Omental fat pad (tissue), 4 donors: ENCODE data around the gene ISLR2. TPM values are rescaled to one million over a fixed set of nuclear protein-coding genes. Genes with fewer than 3 reads are reported as not detected.
A peak's percentile ranks its signal among the peaks of the same experiment; 100 is the strongest.
"Not testable (repeated sequence)": the region's sequence is repeated elsewhere in the genome, so short reads cannot be mapped to it uniquely, and the experiment has no call there.

ENCODE experiments used
- ATAC-seq: fragments of 150-250 bp; one replicate; pipeline ENCODE4 v1.9.1; 2016; ENCODE audit warnings: mild to moderate bottlenecking, moderate library complexity; ENCODE audit not compliant: low FRiP score
- DNase-seq: peaks from one replicate; pipeline ENCODE4 v3.0.0-alpha.2; 2019; ENCODE audit warnings: low spot score
- total RNA-seq, 4 donors: library from RNA; depleted of rRNA; stranded (reverse); fragments of >200 nt; gene quantifications; one replicate each; pipeline ENCODE4 v1.1.0, GENCODE V29; 2016
- TF ChIP-seq, protein P1 (sequence below), 3 donors: fragments of 450-650 bp; IDR thresholded peaks; one replicate each; pipeline ENCODE4 v1.5.1; 2016 to 2017; ENCODE audit warnings: antibody characterized with exemption in 3 of 3, mild to moderate bottlenecking in 3 of 3, moderate library complexity in 2 of 3

ISLR2 gene, protein sequence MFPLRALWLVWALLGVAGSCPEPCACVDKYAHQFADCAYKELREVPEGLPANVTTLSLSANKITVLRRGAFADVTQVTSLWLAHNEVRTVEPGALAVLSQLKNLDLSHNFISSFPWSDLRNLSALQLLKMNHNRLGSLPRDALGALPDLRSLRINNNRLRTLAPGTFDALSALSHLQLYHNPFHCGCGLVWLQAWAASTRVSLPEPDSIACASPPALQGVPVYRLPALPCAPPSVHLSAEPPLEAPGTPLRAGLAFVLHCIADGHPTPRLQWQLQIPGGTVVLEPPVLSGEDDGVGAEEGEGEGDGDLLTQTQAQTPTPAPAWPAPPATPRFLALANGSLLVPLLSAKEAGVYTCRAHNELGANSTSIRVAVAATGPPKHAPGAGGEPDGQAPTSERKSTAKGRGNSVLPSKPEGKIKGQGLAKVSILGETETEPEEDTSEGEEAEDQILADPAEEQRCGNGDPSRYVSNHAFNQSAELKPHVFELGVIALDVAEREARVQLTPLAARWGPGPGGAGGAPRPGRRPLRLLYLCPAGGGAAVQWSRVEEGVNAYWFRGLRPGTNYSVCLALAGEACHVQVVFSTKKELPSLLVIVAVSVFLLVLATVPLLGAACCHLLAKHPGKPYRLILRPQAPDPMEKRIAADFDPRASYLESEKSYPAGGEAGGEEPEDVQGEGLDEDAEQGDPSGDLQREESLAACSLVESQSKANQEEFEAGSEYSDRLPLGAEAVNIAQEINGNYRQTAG
- total RNA-seq: 1 to 10 TPM in 2 of 4 donors, under 1 TPM in 1, not detected in 1; 0.69 to 4.7 (median 1.1) TPM

DNA sequence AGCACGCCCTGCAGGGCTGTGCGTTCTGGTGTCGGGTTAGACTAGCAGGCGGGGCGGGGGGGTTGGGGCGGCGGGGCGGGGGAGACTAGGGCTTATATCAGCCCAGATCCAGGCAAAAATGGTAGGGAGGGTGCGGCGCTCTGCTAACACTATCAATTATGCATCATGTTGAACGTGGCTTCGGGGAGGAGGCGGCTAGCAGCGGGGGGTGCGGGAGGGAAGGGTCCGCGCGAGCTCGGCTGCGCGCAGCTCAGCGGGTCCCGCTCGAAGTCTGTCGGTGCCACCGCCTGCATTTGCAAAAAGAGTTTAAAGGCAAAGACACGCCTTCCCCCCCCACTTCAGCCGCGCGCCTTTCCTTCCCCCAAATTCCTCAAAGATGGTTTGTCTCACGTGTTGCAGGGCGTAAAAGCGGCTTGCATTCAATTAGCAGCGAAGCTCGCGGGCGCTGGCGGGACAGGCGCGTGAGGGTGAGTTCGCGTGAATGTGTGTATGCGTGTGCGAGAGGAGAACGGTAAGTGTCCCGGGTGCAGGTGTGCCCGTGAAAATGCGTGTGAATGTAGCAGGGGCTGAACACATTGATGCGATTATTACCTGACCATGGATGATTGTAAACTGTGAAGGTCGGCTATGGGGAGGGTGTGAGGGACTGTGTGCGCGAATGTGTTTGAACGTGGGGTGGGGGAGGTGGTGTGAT, at the start of gene ISLR2:
TSS of gene ISLR2 (plus strand) at position 432 of the 694 bp plus-strand sequence. CDS start 2,169 bp downstream, outside the sequence.
- DNase-seq (no peak), ATAC-seq (no peak)
- TF ChIP-seq, protein P1, sequence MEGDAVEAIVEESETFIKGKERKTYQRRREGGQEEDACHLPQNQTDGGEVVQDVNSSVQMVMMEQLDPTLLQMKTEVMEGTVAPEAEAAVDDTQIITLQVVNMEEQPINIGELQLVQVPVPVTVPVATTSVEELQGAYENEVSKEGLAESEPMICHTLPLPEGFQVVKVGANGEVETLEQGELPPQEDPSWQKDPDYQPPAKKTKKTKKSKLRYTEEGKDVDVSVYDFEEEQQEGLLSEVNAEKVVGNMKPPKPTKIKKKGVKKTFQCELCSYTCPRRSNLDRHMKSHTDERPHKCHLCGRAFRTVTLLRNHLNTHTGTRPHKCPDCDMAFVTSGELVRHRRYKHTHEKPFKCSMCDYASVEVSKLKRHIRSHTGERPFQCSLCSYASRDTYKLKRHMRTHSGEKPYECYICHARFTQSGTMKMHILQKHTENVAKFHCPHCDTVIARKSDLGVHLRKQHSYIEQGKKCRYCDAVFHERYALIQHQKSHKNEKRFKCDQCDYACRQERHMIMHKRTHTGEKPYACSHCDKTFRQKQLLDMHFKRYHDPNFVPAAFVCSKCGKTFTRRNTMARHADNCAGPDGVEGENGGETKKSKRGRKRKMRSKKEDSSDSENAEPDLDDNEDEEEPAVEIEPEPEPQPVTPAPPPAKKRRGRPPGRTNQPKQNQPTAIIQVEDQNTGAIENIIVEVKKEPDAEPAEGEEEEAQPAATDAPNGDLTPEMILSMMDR (IDR thresholded peaks at IDR 0.05): no peak

DNA sequence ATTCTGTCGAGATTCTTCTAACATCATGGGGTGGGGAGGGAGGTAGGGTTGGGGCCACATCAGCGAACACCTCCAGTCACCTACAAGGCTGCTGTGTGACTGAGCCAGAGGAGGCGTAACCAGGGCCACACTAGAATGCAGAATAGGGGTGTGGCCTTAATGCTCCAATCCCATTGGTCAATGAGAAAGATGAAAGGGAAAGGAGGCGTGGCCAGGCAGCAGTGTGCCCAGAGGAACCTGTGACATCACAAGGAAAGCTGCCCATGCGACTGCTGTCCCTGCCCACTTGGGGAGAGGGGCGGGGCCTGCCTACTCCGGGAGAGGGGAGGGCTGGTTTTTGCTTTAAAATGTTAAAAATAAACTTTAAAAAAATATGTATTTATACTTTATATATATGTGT, 47.9 kb upstream of the ISLR2 start, which contains the start of gene GOLGA6A:
TSS of gene GOLGA6A (minus strand) at position 101 of the 400 bp plus-strand sequence. CDS start at position 60, 41 bp downstream.
- DNase-seq, ATAC-seq: not testable (repeated sequence)

DNA sequence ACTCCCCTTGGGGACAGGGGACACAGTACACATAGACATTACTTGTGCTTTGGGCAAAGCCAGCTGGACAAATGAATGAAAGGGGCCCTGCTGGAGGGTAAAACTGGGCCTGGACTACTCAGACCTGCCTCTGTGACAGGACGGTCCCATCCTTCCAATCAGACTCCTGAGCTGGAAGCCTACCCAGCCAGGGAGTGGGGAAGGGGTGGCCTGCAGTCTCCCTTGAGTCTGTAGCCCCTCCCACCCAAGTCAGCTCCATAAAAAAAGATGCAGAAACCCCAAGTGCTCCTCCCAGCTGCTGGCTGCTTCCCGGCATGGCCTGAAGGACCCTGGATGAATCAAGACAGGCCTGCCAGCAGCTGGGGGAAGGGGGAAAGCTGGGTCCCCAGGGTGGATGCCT, 35.8 kb upstream of the ISLR2 start:
- ATAC-seq, DNase-seq: not testable (repeated sequence)

DNA sequence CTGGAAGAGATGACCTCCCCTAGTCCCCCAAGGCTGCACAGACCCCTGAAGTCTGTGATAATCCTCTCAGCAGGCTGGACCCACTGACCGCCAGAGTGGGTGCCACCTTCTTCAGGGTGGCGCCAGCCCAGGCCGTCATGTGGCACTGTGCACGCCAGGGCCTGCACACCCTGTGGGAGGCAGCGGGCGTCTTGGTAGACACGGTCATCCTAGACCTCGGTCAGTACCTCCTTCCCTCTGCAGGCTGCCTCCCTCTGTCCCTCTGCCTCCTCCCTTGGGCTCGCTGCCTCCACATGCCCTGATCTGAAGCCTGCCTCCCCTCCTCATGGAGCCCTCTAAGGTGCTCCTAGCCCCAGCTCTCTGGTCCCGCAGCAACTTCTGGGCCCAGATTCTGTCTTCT, 34.8 kb upstream of the ISLR2 start:
- not testable (repeated sequence) for ATAC-seq

DNA sequence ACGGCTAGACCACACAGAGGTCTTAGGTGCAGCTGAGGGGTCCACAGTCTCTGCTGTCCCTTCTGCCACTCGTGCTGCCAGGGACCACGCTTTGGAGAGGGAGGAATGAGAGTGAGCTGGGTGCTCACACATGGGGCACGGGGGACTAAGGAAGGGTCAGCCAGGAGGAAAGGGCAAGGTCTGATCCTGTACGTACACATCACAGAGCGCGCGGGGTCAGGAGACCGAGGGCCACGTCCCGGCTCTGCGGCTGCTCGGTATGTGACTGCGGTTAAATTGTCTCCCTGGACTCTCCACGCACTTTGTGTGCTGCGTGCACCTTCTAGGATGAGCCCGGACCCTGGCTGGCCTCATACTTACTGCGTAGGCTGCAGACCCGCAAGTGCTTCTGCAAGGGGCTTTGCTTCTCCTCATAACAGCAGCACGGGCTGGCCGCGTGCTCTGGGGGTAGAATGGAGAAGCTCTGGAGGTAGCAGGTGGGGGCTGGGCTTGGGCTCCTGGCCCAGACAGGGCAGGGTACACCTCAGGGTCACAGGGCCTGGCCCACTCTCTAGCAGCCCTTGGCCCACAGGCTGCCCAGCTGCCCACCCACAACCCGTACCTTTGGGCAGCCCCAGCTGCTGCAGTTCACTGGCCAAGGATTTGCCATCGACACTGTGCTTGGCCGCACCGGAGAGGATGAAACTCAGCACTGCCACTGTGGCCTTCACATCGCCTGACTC, 33.5 kb upstream of the ISLR2 start:
- ATAC-seq, DNase-seq: not testable (repeated sequence)

More for the DNA sequence above, 34.8 kb upstream of the ISLR2 start:
- DNase-seq: not testable (repeated sequence)

DNA sequence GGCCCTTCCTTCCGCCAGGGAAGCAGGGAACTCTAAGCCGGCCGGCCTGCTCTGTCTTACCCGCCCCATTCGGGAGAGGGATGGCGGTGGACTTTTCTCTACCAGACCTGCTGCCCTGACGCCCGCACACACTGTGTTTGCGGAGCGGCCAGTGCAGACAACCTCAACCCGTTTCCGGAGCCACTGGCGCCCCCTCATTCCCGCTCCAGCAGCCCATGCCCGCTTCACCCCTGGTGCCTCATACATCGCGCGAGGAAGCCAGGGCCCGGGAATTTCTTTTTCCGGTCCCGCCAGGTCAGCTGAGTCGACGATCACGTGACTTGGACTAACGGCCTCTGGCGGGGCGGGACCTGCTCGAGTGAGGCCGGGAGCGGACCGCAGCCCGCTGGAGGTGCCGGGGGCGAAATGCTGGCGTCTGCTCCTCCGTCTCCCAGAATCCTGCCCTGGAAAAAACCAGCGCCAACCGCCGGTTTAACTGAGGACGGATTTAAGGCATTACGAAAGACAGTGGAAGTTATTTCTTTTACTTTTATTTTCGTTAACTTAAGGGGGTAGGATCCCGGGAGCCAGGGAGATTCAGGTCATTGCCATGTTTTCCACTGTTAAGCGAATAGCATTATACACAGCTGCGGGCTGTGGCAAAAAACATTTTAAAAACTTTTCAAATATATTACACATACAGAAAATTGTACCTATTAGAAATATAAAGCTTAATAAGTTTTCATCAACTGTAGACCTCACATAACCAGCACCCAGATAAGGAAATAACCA, 30.2 kb upstream of the ISLR2 start:
- DNase-seq (peak; percentile 86), ATAC-seq (peak; percentile 97)

DNA sequence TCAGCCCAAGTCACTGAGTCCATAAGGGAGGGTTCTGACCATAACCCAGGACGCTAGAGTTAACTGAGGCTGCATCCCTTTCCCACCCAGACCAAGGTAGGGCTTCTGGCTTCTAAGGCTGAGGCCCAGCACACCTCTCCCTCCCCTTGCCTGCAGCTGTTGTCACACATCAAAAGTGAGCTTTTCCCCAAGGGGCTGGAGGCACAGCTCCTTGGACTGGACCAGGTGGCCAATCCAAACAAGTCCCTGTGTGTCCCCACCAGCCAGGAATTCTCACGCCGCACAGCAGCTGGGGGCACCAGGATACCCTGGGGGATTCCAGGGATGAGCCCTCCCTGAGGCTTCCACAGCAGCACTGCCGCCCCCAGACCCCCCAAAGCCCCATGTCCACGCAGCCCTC, 22.3 kb upstream of the ISLR2 start:
- ATAC-seq: no peak
- no peak for DNase-seq
- TF ChIP-seq, protein P1 (IDR thresholded peaks at IDR 0.05): no peak

DNA sequence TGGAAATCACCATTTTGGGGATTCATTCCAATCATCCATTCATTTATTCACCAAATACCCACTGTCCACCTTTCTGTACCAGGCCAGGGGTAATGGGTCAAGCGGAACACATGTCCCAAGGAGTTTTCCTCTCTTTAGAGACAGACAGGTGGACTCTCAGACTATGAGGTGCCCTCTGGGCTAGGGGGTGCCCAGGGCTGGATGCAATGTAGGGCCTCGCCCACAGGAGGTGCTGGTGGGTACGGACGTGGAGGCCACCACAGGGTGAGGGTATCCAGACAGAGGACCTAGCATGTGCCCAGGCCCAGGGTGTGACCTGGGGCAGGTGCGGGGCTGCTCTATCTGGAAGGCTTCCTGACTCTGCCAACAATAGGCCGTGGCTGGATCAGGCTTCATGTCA, 21.8 kb upstream of the ISLR2 start:
- not testable (repeated sequence) for ATAC-seq, DNase-seq

DNA sequence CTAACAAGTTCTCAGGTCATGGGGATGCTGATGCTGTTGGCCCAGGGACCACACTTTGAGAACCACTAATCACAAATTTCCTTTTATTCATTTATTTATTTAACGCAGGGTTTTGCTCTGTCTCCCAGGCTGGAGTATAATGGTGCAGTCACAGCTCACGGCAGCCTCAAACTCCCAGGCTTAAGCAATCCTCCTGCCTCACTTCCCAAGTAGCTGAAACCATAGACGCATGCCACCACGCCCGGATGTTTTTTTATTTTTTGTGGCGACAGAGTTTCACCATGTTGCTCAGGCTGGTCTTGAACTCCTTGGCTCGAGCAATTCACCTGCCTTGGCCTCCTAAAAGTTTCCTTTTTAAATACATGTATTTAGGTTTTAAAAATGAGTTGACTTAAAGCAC, 20.7 kb upstream of the ISLR2 start:
- ATAC-seq: no peak
- TF ChIP-seq, protein P1 (IDR thresholded peaks at IDR 0.05): no peak
- no peak for DNase-seq
